Measurements from ENCODE around the gene GRIA4.

DNA sequence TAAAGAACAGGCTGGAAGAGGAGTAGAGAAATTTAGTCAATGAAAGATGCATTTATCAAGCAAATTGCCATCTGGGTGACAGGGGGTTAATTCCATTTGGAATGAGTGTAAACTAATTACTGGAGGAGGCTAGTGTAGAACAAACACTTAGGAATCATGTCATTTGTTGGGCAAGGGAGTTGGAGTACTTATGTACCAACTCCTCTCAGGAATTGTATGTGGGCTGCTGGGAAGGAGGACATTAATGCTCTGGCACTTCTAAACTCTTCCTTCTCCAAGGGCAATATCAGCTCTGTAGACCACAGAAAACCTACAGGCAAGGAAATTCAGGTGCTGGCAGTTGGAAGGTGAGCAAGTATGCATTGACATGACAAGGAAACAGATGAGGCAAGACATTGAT lies 271.2 kb downstream of the GRIA4 start:
- TF ChIP-seq, protein P1, sequence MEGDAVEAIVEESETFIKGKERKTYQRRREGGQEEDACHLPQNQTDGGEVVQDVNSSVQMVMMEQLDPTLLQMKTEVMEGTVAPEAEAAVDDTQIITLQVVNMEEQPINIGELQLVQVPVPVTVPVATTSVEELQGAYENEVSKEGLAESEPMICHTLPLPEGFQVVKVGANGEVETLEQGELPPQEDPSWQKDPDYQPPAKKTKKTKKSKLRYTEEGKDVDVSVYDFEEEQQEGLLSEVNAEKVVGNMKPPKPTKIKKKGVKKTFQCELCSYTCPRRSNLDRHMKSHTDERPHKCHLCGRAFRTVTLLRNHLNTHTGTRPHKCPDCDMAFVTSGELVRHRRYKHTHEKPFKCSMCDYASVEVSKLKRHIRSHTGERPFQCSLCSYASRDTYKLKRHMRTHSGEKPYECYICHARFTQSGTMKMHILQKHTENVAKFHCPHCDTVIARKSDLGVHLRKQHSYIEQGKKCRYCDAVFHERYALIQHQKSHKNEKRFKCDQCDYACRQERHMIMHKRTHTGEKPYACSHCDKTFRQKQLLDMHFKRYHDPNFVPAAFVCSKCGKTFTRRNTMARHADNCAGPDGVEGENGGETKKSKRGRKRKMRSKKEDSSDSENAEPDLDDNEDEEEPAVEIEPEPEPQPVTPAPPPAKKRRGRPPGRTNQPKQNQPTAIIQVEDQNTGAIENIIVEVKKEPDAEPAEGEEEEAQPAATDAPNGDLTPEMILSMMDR (IDR thresholded peaks at IDR 0.05), result no peak
- no peak for TF ChIP-seq POLR2A (IDR thresholded peaks at IDR 0.05)
